GM18873 (cell line): ENCODE data around the gene CPT2.

Source experiments
- ATAC-seq: cut with Tn5 transposase; IDR thresholded peaks from one replicate; pipeline ENCODE4 v1.9.1; 2021; ENCODE audit warnings: mild to moderate bottlenecking, moderate library complexity, moderate number of reproducible peaks; ENCODE audit not compliant: unreplicated experiment, low FRiP score

CPT2 gene

DNA sequence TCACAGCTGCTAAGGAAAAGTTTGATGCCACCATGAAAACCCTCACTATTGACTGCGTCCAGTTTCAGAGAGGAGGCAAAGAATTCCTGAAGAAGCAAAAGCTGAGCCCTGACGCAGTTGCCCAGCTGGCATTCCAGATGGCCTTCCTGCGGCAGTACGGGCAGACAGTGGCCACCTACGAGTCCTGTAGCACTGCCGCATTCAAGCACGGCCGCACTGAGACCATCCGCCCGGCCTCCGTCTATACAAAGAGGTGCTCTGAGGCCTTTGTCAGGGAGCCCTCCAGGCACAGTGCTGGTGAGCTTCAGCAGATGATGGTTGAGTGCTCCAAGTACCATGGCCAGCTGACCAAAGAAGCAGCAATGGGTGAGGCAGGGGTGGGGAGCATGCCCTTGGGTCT is 14.3 kb downstream of the CPT2 start:
- ATAC-seq: no peak

DNA sequence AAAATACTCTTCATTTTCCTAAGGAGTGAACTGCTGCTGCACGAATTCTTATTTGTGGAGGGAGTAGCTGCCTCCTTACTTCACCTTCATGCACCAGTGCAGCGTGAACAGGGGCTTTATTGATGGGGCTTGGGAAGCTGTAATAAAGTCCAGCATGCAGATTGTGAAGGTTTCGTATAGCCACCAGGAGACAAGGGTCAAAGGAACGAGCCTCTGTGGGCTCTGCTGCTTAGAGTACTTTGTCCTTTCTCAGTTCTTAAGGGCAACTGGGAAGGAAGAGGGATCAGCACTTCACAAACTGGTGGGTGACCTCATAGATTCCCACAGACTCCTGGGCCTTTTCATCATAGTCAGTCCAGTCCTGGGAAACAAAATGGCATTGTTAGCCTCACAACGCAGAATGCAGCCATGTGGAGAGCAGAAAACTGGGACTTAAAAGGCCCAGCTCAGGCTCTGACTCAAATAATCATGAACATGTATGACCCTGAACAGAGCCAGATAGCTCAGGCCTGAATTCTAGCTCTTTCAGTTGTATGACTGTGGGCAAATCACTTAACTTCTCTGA is 17.8 kb downstream of the CPT2 start:
- no peak for ATAC-seq

GRCh38 chr1:53218201-53218600 is 21.6 kb downstream of the CPT2 start:
- ATAC-seq: no peak

DNA sequence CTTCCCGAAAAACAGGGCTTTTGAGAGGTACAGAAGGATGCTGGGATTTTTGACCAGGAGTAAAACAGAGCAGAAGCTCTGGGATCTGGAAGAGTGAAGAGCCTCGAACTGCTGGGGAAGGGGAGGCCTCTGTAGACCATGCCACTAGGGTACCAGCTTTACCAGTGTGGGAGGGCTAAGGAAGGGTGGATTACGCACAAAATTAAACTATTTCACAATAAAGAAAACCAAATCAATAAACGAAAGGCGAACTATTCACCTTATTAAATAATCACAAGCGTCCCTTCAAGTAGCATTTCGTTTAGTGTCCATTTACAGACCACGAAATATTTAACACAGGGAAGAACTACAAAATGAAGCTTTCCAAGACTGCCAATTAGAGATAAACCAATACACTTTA is 23.1 kb downstream of the CPT2 start:
- ATAC-seq: no peak

DNA sequence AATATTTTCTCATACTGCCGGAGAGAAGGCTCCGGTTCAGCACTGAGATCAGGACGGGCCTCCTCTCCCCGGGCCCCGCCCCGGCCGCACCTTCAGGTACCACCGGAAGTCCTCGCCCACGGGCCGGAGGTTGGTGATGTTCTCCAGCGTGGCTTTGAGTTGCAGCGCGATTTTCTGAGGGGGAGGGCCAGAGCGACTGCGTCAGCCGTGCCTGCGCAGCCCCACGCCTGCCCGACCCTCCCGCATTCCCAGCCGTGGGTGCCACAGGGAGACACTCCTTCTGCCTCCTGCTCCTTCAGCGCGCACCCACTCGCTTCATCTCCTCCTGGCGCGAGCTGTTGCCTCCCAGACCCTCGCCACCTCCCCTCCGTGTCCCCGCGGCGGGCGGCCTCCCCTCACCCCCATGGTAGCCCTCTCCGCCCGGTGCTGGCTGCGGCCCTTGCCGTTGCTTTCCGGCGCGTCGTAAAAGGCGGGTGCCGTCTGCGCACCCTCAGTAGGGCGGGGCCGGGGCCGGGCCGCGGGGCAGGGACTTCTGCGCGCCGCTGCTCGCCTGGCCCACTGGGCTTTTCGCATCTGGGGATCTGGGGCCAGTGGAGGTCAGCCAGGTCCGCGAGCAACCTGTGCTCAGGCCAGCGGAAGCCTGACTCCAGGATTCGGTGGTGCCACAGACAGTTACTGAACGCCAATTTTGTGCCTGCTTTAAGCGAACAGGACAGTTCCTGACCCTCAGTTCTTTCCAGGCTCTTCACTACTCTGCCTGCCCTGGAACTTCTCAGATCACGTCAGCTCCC is 23.7 kb downstream of the CPT2 start, which contains the start of gene CZIB:
Gene CZIB (minus strand): TSS at position 464 of the 791 bp plus-strand sequence. CDS start 59 bp downstream, at position 405.
- ATAC-seq: peak; percentile 84

GRCh38 chr1:53220962-53221286 is 24.3 kb downstream of the CPT2 start:
- ATAC-seq: no peak

GRCh38 chr1:53237638-53238037 is 41.0 kb downstream of the CPT2 start:
- ATAC-seq: no peak

DNA sequence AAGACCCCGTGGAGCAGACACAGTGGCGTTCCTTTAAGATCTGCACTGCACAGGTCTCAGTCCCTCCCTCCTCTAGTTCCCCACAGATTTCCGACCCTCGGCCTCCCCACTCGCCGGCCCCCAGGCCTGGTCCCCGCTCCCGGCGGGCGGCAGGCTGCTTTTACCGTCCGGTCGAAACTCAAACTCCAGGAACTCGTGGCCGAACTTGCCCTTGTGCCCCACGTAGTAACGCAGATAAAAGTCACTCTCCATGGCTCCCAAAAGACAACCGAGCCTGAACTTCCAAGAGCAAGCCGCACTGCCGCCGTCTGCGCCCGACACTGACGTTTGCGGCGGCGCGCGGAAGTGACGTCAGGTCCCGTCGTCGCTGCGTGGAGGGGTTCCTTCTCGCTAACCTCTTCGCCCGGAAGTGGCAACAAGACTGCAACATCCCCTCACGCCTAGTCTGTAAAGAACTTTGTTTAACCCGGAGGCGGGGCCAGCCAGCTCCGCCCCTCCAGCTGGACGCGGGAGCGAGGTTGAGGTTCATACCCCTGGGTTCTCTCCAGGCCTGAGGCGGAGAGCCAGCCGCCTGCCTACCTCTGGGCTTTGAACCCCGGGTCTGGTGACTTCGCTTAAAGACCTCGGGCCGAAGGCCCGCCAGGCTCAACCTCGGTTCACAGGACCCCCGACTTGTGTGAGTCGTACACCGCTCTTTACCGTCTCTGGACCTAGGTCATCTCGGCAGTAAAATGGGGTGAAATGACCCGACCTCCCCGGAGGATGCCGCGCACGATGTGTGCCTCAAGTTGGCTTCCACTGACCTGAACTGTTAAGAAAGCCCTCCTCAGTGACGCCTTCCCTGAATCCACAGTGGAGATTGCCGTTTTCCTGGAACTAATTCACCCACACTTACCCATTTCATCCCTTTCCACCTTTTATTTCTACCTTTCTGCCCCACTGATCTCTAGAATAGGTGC is 41.9 kb downstream of the CPT2 start, which contains the start of gene MAGOH:
Gene MAGOH (minus strand): TSS at position 322 of the 959 bp plus-strand sequence. CDS start 70 bp downstream, at position 252.
- ATAC-seq: peak; percentile 92

- no peak for ATAC-seq
Measured at GRCh38 chr1:53241828-53242227, 45.2 kb downstream of the CPT2 start.

DNA sequence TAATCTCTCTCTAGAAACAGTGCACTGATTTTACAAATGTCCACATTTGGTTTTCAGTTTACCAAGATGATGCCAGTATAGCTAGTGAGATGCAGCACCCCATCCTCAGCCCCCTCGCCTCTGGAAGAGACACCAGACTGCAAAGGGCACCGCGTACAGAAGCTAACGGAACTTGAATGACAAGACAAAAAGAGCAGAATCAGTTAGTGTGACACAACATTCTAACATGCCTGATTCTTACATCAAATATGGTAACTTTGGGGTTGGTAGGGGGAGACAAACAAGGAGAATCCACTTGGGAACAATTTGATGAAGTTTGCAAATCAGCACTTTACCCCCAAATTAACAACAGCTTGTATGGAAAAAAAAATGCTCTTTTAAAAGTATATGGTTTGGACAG is 45.8 kb downstream of the CPT2 start:
- ATAC-seq: no peak

DNA sequence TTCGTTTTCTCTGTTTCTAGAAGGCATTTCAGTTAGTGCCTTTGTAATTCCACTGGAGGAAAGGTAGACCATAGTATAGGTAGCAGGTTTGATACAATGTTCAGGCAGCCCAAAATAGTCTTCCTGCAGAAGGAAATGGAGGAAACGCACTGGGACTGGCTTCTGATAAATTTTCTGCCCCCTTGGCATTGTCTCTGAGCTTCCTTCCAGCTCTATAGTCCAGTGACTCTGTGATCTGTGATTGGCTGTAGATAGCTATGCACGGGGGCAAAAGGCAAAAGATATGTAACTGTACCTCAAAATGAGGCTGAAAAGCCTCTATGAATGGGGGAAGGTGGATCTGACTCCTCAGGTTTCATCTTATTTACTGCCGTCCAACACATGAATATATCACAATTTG is 47.5 kb downstream of the CPT2 start:
- no peak for ATAC-seq

- no peak for ATAC-seq
Measured at GRCh38 chr1:53246261-53247134, 49.9 kb downstream of the CPT2 start.

DNA sequence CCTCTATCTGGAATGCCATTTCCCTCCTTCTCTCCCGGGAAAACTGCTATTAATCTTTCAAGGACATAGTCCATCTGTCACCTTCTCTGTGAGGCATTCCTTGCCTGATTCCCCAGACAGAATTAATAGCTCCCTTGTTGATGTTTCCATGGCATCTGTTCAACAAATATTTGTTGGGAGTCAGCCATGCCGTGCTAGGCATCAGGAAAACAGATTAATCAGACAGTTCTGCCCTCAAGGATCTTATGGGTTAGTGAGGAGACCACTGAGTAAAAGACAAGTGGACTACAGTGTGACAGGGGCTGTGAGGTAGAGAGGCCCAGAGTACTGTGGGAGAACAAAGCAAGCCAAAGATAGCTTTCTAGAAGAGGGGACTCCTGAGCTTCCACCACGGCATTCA is 53.1 kb downstream of the CPT2 start:
- ATAC-seq: no peak

- no peak for ATAC-seq
Measured at GRCh38 chr1:53250325-53250724, 53.7 kb downstream of the CPT2 start.

GRCh38 chr1:53254011-53254640 is 57.5 kb downstream of the CPT2 start:
- no peak for ATAC-seq

DNA sequence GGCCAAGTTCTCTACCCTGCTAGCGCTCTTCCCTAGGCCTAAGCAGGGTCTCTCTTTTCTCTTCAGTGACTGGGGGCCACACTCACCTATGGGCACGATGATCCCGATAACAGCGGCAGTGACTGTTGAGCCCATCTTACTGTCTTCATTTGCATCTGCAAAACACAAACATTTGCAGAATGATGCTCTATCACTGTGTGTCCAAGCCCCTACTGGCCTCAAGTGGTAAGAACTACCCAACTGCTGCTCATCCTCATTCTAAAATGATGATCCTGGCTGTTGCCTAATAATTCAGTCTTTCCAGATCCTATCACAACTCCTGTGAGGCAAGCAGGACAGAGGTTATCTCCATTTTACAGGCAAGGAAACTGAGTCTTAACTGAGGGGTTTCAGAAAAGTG is 58.4 kb downstream of the CPT2 start:
- no peak for ATAC-seq

DNA sequence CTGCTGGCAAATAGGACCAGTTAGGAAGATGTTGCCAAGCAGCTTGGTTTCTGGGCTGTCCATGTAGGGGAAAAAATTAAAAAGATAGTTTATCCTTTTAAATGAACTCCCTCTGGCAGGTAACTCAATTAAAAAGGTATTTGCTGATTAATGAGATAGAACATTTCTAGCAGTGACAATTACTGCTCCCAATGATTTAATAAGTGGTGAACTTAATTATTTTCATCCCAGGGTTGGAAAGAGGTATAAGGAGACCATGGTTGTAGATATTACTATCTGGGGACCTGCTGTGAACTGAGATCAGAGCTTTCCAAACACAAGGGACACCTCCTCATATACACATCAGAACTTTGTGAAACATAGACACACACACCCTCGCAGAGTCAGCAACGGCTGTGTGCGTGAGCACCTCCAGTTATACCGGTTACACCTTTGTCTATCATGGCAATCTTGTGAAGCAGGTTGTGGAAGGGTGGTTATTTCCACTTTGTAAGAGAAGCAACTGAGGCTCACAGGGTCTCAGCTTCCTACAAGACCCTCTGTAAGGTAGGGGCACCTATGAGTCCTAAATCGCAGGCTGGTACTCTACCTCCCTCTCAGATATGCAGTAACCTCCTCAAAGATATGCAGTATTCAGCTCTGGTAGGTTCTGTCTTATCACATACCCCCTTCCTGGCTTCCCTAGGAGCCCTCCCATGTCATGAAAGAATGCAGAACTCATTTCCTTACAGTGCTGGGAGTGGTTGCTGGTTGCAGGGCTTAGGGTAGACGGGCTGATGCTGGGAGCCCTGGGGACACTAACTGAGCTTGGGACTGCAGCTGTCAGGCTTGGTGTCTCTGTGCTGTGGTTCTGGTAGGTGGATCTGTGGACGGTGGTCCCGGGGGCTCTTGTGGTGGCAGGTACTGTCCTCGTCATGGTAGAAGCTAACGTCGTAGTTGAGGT is 60.2 kb downstream of the CPT2 start:
- no peak for ATAC-seq

DNA sequence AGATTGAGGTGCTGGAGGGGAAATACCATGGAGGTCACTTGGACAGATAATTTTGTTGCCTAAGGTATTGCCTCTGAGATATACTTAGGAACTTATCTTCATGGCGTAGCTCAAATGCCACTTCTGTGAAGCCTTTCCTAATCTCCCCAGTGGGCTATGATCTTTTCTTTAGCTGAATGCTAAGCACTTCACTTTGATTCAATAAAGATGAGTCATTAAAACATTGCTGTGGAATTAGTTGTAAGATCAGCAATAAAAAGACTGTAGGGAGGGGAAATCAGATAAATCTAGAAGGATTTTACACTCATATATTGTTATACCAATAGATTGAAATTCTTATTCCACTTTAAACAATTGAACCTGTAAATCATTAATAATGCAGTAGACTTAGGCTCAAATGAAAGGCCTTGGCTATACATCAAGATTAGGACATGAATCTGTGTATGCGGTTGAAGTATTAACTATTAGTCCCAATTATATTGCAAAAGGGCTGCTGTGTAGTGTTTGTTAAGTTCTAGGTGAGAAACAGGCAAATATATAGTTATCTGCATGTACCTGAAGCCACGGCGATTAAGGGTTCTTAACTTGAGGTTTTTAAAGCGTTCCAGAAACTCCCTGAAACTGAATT is 60.9 kb downstream of the CPT2 start:
- no peak for ATAC-seq
